GM18867 (cell line): ENCODE results near the gene SRPRB.
"Not testable (repeated sequence)": the region's sequence is repeated elsewhere in the genome, so short reads cannot be mapped to it uniquely, and the experiment has no call there.

Experiments used
- ATAC-seq: cut with Tn5 transposase; IDR thresholded peaks from one replicate; pipeline ENCODE4 v1.9.1; 2021; ENCODE audit warnings: mild to moderate bottlenecking, moderate library complexity; ENCODE audit not compliant: unreplicated experiment

Gene SRPRB

DNA sequence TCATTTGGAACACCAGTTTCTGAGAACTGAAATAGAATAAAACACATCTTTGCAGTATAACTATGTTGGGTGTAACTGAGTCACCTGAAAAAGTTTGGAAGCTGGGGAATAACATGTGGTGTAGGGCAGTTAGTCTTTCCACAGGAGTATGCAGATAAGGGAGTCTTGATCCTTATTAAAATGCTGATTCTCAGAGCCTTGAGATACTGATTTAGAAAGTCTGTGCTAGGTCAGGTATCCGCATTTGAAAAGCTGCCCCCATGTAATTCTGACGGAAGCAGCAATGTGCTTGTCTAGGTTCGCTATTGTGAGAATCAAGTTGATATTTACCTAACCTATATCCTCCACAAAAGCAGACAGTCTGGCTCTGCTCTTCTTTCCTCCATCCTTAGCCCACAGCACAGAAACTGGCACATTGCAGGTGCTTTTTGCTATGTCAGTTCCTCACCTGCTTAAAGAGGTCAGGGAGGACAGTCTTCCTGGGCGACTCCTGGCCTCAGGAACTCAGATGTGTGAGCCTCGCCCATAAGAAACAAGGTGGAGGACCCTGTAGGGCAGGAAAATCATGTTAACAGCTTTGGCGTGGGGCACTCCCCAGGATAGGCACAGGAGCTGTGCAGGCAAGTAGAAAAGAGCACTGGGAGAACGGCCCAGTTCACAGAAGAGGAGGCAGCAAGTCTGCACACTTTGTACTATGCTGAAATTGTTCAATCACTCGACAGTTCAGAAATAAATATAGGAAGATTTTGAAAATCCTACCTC is 27.6 kb upstream of the SRPRB start:
- no peak for ATAC-seq

GRCh38 chr3:133779626-133780203 is 25.9 kb upstream of the SRPRB start:
- ATAC-seq: no peak

GRCh38 chr3:133780756-133781155 is 24.9 kb upstream of the SRPRB start:
- not testable (repeated sequence) for ATAC-seq

GRCh38 chr3:133781570-133781969 is 24.0 kb upstream of the SRPRB start:
- ATAC-seq: no peak

DNA sequence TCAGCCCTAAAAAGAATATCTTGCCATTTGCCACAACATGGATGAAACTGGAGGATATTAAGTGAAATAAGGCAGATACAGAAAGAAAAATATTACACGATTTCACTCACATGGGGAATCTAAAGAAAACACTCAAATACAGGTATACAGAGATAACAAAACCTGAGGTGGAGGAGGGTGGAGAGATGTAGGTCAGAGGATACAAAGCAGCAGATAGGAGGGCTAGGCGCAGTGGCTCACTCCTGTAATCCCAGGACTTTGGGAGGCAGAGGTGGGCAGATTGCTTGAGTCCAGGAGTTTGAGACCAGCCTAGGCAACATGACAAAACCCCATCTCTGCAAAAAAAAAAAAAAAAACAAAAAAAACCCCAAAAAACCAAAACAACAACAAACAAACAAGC is 23.2 kb upstream of the SRPRB start:
- ATAC-seq: no peak

- ATAC-seq: no peak
These were observed 21.9 kb upstream of the SRPRB start for GRCh38 chr3:133783762-133784161.

GRCh38 chr3:133788024-133788423 is 17.6 kb upstream of the SRPRB start:
- ATAC-seq: no peak

DNA sequence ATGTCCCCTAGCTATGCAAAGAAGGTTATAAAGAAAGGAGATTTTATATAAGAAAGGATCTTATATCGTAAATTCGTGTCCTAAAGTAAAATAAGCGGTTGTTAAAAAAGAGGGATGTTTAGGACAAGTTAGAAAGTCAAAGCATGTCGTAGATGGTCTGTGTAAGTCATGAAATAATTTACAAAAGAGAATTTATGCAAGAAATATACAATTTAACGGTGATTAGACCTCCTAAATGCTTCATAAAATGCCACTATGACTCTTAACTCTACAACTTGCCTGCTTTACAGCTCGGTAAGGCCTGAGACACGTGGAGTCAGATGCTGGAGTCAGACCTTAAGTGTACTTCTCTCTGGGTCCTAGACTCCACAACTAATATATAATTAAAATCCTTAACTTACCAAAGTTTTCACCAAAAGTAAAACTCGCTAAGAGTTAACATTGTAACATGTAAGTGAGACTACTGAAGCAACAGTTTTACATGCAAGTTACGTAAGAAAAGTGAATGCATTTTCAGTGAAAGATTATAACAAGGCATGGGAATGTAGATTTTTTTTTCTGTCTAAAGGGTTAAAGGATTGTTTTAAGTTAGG is 13.3 kb upstream of the SRPRB start:
- ATAC-seq: no peak

DNA sequence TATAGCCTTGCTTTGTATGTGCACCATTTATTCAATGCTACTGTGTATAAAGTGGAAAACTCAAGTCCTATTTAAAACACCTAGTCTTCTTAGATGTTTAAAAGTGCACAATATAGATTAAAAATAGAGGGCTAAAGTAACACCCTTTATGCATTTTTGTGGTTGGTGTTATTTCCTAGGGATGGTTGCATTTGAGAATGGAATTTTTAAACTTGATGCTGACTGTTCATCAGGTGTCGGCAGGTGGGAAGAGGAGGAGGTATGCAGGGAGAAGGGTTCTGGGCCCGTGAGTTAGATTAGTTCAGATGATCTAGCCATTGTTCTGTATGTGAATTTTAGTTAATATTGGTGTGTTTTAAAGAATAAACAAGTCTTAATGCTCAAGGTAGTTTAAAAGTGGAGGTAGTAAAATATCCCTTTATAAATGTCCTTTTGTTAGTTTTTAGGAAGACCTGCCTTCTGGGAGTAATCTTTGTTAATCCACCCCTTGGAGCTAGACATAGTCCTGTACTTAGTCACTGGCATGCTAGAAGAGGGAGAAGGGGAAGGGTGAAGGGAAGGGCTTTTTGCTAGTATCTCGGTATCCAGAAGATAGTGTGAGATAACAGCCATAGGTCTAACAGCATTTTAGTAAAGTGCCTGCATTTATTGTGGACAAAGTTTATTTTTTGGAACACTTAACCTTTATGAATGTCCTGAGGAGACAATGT is 8.1 kb upstream of the SRPRB start:
- no peak for ATAC-seq

- no peak for ATAC-seq
These were observed 5.6 kb upstream of the SRPRB start for GRCh38 chr3:133799794-133800585.

DNA sequence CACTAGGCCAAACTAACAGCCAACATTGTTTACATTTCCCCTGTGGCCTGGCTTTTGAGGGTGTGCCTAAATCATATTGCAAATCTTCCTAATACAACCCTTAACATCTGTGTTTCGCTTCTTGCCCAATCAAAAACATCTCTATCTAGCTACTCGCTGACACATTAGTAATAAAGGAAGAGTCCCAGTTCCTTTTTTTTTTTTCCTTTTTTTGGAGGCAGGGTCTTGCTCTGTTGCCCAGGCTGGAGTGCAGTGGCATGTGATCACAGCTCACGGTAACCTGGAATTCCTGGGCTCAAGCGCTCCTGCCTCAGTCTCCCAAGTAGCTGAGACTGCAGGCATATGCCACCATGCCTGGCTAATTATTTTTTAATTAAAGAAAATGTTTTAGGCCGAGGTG is 2.1 kb upstream of the SRPRB start:
- no peak for ATAC-seq

- ATAC-seq: no peak
These were observed 719 bp upstream of the SRPRB start for GRCh38 chr3:133804896-133805295.

- no peak for ATAC-seq
These were observed 272 bp upstream of the SRPRB start for GRCh38 chr3:133805384-133805701.

GRCh38 chr3:133812872-133813271 is 7.3 kb downstream of the SRPRB start:
- no peak for ATAC-seq

DNA sequence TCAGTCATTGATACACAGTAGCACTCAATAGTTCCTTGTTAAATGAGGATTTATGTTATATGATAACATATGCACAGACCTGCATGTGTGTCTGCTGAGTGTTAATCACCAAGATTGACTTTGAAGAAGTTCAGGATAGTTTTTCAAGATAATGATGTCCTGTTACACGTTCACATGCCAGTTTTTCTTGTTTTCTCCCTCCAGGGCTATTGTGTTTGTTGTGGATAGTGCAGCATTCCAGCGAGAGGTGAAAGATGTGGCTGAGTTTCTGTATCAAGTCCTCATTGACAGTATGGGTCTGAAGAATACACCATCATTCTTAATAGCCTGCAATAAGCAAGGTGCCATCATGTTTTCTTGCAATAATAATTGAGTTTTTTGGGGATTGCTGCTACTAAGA is 9.8 kb downstream of the SRPRB start:
- ATAC-seq: no peak

DNA sequence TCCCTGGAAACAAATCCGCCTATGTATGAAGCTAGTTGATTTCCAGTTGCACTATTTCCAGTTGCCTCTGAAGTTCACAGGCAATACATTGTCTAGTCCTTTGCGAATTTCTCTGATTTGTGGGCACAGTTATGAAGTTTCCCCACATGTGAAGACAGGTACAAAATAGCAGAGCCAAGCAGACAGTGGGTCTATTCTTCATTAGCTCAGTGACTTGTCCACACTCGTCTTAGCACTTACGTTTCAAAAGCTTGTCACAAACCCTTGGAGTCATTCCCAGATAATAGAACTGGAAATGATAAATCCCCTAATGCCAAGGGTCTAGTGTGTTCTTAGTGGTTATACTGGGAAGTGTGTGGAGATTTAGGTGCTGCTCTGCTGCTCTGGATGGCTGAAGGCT is 14.5 kb downstream of the SRPRB start:
- ATAC-seq: no peak

- no peak for ATAC-seq
These were observed 15.5 kb downstream of the SRPRB start for GRCh38 chr3:133820889-133821675.

DNA sequence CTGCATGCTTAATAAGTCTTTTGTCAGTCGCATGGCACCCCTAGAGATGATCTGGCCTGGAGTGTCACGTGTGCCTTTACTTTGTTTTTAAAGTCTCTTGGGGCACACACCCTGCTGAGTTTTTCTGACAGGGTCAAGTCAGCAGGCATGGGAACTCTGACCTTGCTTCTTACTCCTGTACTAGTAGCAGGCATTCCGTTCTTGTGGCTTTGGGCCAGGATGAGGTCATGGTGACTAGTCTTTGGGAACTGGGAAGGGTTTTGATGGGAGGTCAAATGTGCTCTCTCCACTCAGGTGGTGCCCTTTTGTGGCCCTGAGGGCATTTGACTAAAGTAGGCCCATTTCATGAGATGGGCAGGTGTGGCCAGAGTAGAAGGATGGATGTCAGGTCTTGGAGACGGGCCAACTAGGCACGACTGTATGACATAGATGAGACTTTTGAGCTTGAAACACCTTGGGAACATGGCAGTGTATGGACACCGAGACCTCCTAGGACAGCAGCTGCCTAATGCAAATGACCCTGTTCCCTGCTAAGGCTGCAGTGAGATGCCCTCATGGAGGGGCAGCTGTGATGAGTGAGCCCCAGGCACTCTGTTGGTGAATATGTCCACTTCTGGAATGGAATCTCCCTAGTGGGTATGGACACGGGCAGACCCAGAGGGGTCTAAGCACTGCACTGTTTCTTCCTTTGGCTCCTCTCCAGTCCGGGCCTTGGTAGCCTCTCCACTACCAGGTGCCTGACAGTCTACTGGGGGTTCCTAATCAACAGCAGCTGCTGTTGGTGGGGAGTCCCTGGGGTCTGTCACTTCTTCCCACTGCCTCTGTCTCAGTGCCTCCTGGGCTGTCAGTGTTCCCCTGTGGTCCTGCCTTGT is 16.4 kb downstream of the SRPRB start:
- no peak for ATAC-seq

GRCh38 chr3:133824961-133825485 is 19.4 kb downstream of the SRPRB start:
- no peak for ATAC-seq
